A549 (cell line): ENCODE results near the gene MMP2.

Experiments
- CBX2 ChIP-seq: fragments of 200-600 bp; sonication (generic); IDR thresholded peaks from 2 replicates; pipeline ENCODE4 v1.6.1; 2016; ENCODE audit warnings: low read depth, mild to moderate bottlenecking, borderline replicate concordance
- CBX8 ChIP-seq: fragments of 200-600 bp; sonication (generic); IDR thresholded peaks from 2 replicates; pipeline ENCODE4 v1.6.1; 2016
- CEBPB ChIP-seq, 2 experiments: fragments of >200 bp in 1 of 2; sonication (Bioruptor Twin) in 1 of 2; formaldehyde crosslinking in 1 of 2; IDR thresholded peaks; 2 replicates each; pipeline ENCODE4 v1.6.1; 2012 to 2016
- CTCF ChIP-seq: fragments of >200 bp; sonication (Bioruptor Twin); formaldehyde crosslinking; IDR thresholded peaks from 3 replicates; pipeline ENCODE4 v1.5.1; 2016
- EP300 ChIP-seq, 2 experiments: fragments of >200 bp; sonication (Bioruptor Twin); formaldehyde crosslinking; IDR thresholded peaks; 2 replicates in 1 of 2; 3 replicates in 1 of 2; pipeline ENCODE4 v1.6.1; 2016 to 2017
- FOSL2 ChIP-seq, 2 experiments: fragments of 450-650 bp in 1 of 2; fragments of >200 bp in 1 of 2; sonication (Bioruptor Twin) in 1 of 2; formaldehyde crosslinking; IDR thresholded peaks; 2 replicates each; pipeline versions ENCODE4 v1.5.0 to v1.6.1; 2016 to 2020; ENCODE audit warnings: mild to moderate bottlenecking in 1 of 2, moderate library complexity in 1 of 2
- MAX ChIP-seq: IDR thresholded peaks from 2 replicates; pipeline ENCODE4 v1.6.1; 2012
- PHF8 ChIP-seq: fragments of 200-600 bp; sonication (generic); IDR thresholded peaks from 2 replicates; pipeline ENCODE4 v1.6.1; 2016; ENCODE audit warnings: low read depth, mild to moderate bottlenecking, antibody characterized with exemption, moderate library complexity, borderline replicate concordance
- POLR2A ChIP-seq: IDR thresholded peaks from 2 replicates; pipeline ENCODE4 v1.6.1; 2012; ENCODE audit warnings: mild to moderate bottlenecking, low read length
- SMC3 ChIP-seq: fragments of >200 bp; sonication (Bioruptor Twin); formaldehyde crosslinking; IDR thresholded peaks from 3 replicates; pipeline ENCODE4 v1.6.1; 2018; ENCODE audit warnings: inconsistent platforms
- TF ChIP-seq, protein P1 (sequence below): fragments of 250-450 bp; sonication (Bioruptor Pico); IDR thresholded peaks from 2 replicates; pipeline ENCODE4 v1.5.0; 2021; ENCODE audit warnings: mild to moderate bottlenecking, moderate library complexity, borderline replicate concordance

GRCh38 chr16:55499281-55499680 lies 20.3 kb downstream of the MMP2 start:
- TF ChIP-seq POLR2A (no peak), CTCF (no peak), CBX8 (no peak), MAX (no peak), PHF8 (no peak), FOSL2 (IDR thresholded peaks at IDR 0.05) (no peak), FOSL2 (CRISPR knock-in tag; IDR thresholded peaks at IDR 0.05) (no peak), SMC3 (no peak), EP300 (IDR thresholded peaks at IDR 0.05) (no peak), CEBPB (IDR thresholded peaks at IDR 0.05) (no peak), CBX2 (no peak)
- TF ChIP-seq, protein P1, sequence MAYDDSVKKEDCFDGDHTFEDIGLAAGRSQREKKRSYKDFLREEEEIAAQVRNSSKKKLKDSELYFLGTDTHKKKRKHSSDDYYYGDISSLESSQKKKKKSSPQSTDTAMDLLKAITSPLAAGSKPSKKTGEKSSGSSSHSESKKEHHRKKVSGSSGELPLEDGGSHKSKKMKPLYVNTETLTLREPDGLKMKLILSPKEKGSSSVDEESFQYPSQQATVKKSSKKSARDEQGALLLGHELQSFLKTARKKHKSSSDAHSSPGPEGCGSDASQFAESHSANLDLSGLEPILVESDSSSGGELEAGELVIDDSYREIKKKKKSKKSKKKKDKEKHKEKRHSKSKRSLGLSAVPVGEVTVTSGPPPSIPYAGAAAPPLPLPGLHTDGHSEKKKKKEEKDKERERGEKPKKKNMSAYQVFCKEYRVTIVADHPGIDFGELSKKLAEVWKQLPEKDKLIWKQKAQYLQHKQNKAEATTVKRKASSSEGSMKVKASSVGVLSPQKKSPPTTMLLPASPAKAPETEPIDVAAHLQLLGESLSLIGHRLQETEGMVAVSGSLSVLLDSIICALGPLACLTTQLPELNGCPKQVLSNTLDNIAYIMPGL (CRISPR knock-in tag), result no peak
